Left colon (tissue), 2 donors: ENCODE results near the gene BAD. TPM values are rescaled to one million over a fixed set of nuclear protein-coding genes. Genes with fewer than 3 reads are reported as not detected.
A peak's percentile ranks its signal among the peaks of the same experiment; 100 is the strongest.
"Not testable (repeated sequence)": the region's sequence is repeated elsewhere in the genome, so short reads cannot be mapped to it uniquely, and the experiment has no call there.

Source experiments
- ATAC-seq: fragments of 200-7000 bp; cut with Tn5 transposase; one replicate; pipeline ENCODE4 v1.9.1; 2020; ENCODE audit warnings: mild to moderate bottlenecking, moderate library complexity
- DNase-seq, 2 donors: peaks; one replicate each; pipeline ENCODE4 v3.0.0-alpha.2; 2020
- intact Hi-C, 2 donors: fragments of 100-400 bp; cut with DNase I in 1 of 2; cut with micrococcal nuclease in 1 of 2; formaldehyde crosslinking; loops; one replicate each; pipeline versions ENCODE4 v1.11.2 to v1.14.0; 2022; cut with DNase I, micrococcal nuclease
- long read RNA-seq: library from polyadenylated mRNA; unstranded; transcript quantifications from one replicate; pipeline ENCODE4 v2.0.0, GENCODE V29; 2021
- total RNA-seq, 2 donors: library from RNA; stranded (reverse); fragmentation: NEBNext Ultra II Directional; extraction: Animal tissue kit (Norgen Biotek cat#: 25700); gene quantifications; one replicate each; pipeline ENCODE4 v1.2.1, GENCODE V29; 2021
- donor health status: DM: no; HTN: no; CAD: no.
- donor health status: DM: yes; HTN: yes; CAD: no.

Gene BAD
- 10 to 100 TPM; 83.9 to 90.0 TPM for total RNA-seq
- long read RNA-seq, transcript BAD-201 (4 exons, 929 nt), result major isoform, 82 of 107 reads
- long read RNA-seq, transcript BAD-203 (3 exons, 1,157 nt), result minor isoform, 15 of 107 reads
- long read RNA-seq, transcript BAD-202 (5 exons, 631 nt), result minor isoform, 5 of 107 reads
- long read RNA-seq, partial matches to known transcripts, result 1 of 107 reads
- long read RNA-seq, other reads (novel, unspliced or antisense), result 3 of 107 reads

DNA sequence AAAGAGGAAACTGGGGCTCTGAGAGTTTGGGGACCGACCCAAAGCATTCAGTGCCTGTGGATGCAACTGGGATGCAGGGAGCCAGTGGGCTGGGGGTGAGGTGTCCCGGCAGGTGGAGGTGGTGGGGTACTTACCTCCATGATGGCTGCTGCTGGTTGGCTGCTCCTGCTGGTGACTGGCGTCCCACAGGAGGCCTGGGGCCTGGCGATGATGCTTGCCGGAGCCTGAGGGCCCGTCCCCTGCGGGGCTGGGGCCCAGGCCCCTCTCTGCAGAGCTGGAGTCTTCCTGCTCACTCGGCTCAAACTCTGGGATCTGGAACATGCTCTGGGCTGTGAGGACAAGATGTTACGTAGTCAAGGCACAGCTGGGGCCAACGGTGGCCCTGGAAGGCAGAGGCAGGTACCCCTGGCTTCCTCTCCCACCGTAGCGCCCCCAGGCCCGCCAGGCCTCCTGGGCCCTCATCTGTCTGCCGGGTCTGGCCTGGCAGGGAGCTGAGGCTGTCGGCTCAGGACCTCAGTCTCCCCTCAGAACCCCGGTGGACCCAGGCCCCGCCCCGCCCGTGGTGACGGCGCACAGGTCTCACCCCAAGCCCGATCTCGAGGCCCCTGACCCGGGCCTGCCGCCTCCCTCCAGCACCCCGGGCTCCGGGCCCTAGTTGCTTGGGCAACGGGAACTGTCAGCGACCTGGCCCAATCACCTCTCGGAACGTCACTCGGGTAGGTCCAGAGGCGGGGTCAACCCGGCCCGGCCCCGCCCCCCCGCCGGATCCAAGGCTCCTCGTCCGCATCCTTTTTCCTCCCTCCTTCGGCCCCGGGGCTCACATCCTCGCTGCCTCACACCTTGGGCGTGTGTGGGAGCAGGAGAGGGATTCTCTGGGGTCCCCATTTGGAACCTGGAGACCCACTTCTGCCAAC lies at the start of gene BAD:
BAD (minus strand) TSS at position 618 of the 914 bp plus-strand sequence; CDS start at position 321, 297 bp downstream.
- intact Hi-C loops, result loop anchor here in 1 of 2 donors (10.0 kb wide), 1 partner anchor 80 kb away; the partner anchor contains the start of gene FERMT3
- DNase-seq (peak; percentile 96), ATAC-seq (peak; percentile 85)

DNA sequence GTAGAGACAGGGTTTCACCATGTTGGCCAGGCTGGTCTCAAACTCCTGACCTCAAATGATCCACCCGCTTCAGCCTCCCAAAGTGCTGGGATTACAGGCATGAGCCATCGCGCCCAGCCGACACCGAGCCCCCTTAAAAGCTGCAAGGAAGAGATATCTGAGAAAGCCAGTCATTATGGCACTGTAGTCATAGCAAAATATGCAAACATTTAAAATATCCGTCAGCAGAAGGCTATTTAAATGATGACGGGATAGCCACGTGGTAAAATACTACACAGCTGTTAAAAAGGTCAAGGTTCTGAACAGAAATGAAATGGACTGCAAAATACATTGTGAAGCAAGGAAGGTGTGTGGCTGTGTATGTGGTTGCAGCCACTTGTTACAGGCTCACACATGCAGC lies 49.1 kb upstream of the BAD start:
- ATAC-seq, result no peak
- intact Hi-C loops, result no loop called here

DNA sequence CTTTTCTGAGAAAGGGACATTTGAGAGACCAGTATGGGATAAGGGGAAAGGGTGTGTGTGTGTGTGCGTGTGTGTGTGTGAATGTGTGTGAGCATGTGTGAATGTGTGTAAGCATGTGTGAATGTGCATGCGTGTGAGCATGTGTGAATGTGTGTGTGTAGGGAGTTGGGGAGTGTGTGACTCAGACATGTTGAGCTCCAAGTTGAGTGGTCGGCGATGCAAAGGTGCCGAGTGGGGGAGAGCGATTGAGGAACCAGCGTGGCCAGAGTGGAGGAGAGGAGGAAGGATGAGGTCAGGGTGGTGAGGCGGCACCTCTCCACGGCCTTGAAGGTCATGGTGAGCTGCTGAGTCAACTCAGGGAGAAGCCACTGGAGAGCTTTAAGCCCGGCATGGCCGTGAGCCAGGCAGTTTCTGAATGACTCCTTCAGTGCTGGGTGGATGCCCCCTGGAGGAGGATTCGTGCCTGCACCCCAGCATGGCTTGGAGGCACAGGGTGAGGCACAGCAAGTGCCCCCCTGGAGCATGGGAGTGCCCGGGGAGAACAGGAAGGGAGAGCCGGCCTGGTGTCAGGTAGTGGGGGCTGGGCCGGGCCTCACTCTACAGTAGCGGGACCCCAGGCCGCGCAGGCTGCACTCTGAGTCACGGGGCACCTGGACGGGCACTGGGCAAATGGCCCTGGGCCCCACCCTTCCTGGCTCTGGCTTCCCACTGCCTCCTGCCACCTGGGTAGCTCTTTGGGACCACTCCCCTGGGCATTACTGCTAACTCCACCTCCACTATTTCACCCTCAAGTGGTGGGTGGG lies 47.3 kb upstream of the BAD start:
- ATAC-seq (peak; percentile 61), DNase-seq (peak; percentile 90 to 93)
- intact Hi-C loops, result no loop called here

More for the DNA sequence above, 49.1 kb upstream of the BAD start:
- no peak for DNase-seq

DNA sequence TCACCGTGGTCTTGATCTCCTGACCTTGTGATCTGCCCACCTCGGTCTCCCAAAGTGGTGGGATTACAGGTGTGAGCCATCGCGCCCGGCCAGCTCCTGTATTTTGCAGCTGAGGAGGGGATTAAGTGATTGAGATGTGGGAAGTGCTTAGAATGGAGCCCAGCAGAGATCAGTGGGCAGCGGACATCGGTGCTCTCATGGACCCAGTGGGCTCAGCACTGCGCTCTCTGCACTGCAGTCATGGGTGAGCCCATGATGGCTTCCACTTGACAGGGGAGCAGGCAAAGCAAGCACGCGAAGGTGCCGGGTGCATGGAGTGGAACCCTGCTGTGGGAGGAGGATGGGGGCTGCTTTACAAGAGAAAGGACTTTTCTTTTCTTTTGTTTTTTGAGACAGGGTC lies 46.4 kb upstream of the BAD start:
- intact Hi-C loops, result no loop called here
- no peak for ATAC-seq
- no peak for DNase-seq

DNA sequence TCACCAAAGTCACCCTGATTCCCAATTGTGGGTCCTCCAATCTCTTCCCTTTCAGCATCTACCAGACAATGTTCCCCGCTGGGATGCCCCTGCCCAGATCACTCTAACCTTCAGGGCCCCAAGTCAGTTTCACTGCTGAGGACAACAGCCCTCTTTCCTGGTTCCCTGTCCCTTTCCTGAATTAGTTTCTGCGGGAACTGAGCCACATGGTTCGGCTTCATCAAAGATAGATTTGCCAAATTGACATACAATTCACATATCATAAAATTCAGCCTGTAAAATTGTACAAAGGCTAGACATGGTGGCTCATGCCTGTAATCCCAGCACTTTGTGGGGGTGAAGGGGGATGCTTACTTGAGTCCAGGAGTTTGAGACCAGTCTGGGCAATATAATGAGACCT lies 43.5 kb upstream of the BAD start:
- peak; percentile 35 for ATAC-seq
- intact Hi-C loops, result no loop called here
- peak in 1 of 2 donors; percentile 53 for DNase-seq

DNA sequence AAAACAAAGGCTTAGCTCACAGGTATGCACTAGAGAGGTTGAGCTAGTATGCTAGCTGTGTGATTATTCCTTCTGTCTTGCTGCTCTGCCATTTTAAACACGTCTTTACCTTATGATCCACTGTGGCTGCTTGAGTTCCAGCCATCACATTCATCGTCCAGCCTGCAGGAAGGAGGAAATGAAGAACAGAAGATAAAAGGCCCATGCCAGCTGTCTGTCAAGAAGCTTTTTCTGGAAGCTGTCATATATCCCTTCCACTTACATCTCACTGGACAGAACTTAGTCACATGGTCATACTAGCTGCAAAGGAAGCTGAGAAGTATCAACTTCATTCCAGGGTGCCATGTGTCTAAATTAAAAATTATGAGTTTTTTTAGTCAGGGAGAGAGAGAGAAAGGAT lies 42.9 kb upstream of the BAD start:
- intact Hi-C loops, result no loop called here
- ATAC-seq (no peak), DNase-seq (no peak)

DNA sequence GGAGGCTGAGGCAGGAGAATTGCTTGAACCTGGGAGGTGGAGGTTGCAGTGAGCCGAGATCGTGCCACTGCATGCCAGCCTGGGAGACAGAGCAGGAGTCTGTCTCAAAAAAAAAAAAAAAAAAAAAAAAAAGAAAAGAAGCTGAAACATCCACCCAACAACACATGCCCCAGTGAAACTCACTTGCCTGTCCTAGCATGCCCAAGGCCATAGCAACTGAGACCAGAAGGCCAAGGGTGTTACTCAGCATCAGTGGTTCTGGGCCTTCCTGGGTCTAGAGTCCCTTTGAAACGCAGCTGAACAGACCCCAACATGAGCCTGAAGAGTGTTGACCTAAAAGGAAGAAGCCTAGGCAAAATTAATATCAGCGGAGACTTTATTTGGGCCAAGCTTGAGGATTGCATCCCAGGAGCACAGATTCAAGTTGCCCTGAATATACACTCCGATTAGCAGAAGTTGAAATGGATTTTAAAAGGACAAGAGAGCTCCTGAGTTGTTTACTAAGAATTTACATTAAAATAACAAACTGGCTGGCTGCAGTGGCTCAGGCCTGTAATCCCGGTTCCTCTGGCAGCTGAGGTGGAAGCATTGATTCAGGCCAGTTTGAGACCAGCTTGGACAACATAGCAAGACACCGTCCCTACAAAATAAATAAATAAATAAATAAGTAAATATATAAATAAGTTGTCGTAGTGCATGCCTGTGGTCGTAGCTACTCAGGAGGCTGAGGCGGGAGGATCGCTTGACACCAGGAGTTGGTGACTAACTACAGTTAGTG lies 40.4 kb upstream of the BAD start:
- no peak for ATAC-seq
- no peak for DNase-seq
- intact Hi-C loops, result no loop called here

DNA sequence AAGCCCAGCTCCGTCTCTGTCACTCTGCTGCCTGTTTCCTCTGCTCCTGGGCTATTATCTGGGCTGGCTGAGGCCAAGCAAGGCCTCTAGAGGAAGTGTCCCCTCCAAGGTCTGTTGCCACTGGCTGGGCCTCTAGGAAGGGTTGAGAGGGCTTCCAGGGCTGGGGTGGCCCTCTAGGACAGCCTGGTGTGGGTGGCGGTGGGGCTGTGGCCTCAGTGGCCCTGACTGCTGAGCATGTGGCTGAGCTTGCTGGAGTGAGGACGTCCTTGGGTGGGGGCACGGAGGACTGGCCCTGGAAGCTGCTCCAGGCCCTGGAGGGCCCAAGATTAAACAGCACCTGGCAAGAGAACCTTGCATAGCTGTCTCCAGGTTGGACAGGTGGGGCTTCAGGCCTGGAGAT lies 39.5 kb upstream of the BAD start:
- ATAC-seq, DNase-seq, intact Hi-C loops: not testable (repeated sequence)

DNA sequence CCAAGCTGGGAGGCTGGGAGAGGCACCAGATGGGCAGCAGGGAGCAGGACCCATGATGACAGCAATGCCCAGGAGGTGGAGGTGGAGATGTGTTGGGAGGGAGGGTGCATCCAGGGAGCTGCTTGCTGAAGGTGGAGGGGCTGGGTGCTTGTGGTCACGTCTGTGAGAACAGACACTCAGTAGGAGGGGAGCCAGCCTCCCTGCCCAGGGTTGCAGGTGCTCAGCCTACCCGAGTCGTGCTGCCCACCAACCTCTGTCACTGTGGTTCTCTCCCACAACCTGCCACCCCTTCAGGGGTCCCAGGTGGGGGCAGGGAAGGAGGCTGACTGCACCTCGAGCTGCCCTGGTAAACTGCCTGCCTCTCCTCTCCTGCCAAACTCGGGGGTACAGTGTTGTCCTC lies 38.9 kb upstream of the BAD start:
- DNase-seq (no peak), ATAC-seq (no peak)
- intact Hi-C loops, result no loop called here

DNA sequence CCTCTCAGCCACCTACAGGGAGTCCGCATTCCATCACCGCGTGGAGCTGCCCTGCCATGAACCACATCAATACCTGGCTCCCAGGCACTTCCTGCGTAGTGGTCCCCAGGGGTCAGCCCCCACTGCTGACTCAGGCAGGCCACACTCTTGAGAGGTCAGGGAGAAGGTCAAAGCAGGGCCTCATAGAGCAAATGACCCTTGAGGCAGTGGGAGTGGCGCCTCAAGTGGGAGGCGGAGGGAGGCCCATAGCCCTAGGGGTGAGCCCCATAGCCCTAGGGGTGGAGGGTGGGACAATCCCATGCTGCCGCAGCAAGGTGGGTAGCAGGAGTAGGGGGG lies 38.4 kb upstream of the BAD start:
- no peak for DNase-seq
- ATAC-seq, result no peak

DNA sequence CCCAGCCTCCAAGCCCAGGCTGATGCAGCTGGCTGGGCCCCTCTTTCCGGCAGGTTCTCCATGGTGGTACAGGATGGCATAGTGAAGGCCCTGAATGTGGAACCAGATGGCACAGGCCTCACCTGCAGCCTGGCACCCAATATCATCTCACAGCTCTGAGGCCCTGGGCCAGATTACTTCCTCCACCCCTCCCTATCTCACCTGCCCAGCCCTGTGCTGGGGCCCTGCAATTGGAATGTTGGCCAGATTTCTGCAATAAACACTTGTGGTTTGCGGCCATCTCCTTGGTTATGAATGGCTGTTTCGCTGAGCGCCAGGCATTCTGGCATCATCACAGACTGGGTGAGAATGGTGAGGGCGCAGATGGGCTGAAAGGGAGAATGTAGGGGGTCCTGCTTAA lies 37.1 kb upstream of the BAD start:
- ATAC-seq (peak; percentile 48), DNase-seq (peak; percentile 72 to 81)
- intact Hi-C loops, result no loop called here

More for the DNA sequence above, 38.4 kb upstream of the BAD start:
- intact Hi-C loops, result no loop called here

DNA sequence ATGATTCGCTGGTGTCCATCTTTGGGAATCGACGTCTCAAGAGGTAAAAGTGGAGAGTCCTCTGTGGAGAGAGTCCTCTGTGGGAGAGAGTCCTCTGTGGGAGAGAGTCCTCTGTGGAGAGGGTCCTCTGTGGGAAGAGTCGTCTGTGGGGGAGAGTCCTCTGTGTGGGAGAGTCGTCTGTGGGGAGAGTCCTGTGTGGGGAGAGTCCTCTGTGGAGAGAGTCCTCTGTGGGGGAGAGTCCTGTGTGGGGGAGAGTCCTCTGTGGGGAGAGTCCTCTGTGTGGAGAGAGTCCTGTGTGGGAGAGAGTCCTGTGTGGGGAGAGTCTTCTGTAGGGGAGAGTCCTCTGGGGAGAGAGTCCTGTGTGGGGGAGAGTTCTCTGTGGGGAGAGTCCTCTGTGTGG lies 36.6 kb upstream of the BAD start:
- intact Hi-C loops, result no loop called here
- ATAC-seq (no peak), DNase-seq (no peak)

DNA sequence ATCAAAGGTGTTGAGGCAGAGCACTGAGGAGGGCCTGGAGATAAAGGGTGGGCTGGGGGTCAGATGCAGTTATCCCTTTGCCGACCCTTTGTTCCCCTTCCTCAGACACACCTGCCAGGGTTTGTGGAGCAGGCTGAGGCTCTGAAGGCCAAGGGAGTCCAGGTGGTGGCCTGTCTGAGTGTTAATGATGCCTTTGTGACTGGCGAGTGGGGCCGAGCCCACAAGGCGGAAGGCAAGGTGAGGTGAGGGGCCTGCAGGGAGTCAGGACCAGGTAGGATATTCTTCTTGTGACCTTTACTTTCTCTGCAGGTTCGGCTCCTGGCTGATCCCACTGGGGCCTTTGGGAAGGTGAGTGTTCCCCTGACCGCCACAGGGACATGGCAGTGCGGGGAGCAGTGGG lies 36.1 kb upstream of the BAD start:
- no peak for DNase-seq
- no peak for ATAC-seq
- intact Hi-C loops, result no loop called here

DNA sequence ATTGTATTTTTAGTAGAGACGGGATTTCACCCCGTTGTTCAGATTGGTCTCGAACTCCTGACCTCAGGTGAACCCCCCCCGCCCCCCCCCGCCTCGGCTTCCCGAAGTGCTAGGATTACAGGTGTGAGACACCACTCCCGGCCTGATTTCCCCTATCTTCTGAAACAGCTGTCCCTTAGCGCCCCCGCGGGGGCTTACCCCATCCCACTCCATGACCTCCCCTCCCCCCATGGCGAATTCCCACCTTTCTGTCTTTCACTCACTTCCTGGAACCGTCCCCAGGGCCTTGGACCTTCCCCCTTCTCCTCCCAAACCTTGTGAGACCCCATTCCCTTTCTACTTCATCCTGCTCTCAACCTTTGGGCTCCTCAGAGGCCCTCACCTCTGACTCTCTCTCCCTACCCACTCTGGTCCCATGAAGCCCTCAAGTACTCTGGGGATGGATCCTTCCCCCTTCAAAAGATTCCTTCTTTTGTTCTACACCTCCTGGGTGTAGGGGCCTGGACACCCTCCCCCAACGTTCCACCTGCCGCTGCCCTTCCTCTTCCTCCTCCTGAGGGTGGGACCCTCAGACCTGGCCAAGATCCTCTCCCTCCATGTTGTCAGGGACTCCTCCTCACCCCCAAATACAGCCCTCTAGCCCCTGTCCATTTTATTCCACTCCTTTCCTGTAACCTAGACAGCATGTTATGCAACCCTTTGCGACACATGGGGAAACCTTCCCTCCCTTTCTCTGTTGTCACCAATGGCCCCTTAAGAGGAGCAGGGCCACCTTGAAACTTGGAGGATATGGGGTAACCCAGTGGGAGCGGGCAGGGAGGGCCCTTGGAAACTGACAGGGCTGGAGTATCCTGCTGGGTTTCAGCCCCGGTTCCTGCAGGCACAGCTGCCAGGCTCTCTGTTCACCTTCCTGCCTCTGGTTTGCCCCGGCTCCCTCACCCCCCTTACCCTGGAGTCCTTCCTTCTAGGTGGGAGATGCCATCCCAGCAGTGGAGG lies 34.6 kb upstream of the BAD start:
- peak in 1 of 2 donors; percentile 61 for DNase-seq
- intact Hi-C loops, result no loop called here

DNA sequence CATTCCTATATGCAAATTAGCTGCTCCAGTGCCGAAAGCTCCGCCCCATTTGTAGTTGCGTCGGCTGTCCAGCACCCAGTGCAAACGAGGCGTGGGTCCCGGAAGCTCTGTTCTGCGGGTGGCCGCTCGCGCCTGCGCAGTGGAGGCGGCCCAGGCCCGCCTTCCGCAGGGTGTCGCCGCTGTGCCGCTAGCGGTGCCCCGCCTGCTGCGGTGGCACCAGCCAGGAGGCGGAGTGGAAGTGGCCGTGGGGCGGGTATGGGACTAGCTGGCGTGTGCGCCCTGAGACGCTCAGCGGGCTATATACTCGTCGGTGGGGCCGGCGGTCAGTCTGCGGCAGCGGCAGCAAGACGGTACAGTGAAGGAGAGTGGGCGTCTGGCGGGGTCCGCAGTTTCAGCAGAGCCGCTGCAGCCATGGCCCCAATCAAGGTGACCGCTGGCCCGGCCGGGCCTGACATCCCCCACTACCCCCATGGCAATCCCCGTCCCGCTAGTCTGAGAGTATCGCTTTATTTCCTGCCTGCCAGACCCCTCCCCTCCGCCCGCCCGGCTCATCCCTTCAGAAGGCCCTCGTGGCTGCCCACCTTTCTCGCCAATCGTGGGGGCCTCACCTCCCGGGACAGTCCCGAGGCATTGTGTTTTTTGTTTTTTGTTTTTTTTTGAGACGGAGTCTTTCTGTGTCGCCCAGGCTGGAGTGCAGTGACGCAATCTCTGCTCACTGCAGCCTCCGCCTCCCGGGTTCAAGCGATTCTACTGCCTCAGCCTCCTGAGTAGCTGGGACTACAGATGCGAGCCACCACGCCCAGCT lies 33.7 kb upstream of the BAD start, which contains the start of gene PRDX5:
PRDX5 (plus strand) TSS at position 161 of the 805 bp plus-strand sequence; CDS start at position 256, 95 bp downstream.
- DNase-seq (peak; percentile 95 to 98), ATAC-seq (peak; percentile 68)
- intact Hi-C loops, result no loop called here

More for the DNA sequence above, 34.6 kb upstream of the BAD start:
- ATAC-seq, result no peak

DNA sequence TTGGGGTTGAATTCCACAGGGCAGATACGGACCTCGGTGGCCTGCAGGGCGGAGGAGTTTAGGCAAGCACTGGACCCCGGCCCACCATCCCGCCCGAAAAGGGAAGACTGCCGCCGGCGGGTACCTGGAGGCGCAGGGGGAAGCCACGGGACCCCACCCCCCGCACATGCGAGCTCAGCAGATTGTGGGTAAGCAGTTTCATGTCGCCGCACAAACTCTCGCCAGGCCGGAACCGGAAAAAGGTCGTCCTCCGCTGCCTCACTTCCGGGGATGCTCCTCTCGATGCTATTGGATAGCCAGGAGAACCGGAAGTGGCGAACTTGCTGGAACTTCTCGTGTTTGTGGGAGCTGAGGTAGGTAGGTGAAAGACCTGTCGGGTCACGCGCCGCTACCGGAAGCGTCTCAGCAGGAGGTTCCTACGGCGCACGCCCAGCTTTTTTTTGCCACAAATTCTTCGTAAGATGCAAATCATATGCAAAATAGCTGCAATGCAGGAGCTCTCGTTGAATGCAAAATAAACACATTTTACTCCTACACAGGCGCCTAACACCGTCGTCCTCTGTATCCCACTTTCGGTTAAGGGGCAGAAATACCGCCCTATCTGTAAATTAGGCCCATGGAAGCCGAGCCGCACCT lies 33.0 kb upstream of the BAD start, which contains the start of gene TRMT112:
TRMT112 (minus strand) TSS at position 235 of the 636 bp plus-strand sequence; CDS start at position 202, 33 bp downstream.
- peak; percentile 67 for ATAC-seq

More for the DNA sequence above, 33.0 kb upstream of the BAD start, which contains the start of gene TRMT112:
- peak; percentile 94 to 99 for DNase-seq
- intact Hi-C loops, result no loop called here
